Kidney epithelial cell (primary cell): ENCODE results near the gene S100A5. TPM values are rescaled to one million over a fixed set of nuclear protein-coding genes. Genes with fewer than 3 reads are reported as not detected.

ENCODE experiments used
- DNase-seq: peaks from one replicate; pipeline ENCODE4 v3.0.0-alpha.2; 2010; ENCODE audit warnings: low read depth
- H3K27me3 ChIP-seq: 2 replicates; pipeline ENCODE4 v1.6.0; 2011; ENCODE audit warnings: low read length; ENCODE audit not compliant: control insufficient read depth, insufficient read depth
- H3K36me3 ChIP-seq: 2 replicates; pipeline ENCODE4 v1.5.1; 2011; ENCODE audit warnings: low read length; ENCODE audit not compliant: control insufficient read depth, insufficient read depth
- H3K4me3 ChIP-seq: 2 replicates; pipeline ENCODE4 v1.5.1; 2011; ENCODE audit warnings: low read depth, mild to moderate bottlenecking, control low read depth, low read length
- CTCF ChIP-seq: IDR thresholded peaks from 2 replicates; pipeline ENCODE4 v1.5.1; 2011; ENCODE audit warnings: mild to moderate bottlenecking, moderate library complexity, low read length, control low read depth, inconsistent platforms; ENCODE audit not compliant: insufficient read depth, poor library complexity, severe bottlenecking
- total RNA-seq: library from RNA; depleted of rRNA; stranded (reverse); fragments of >200 nt; gene quantifications from 2 replicates; pipeline ENCODE4 v1.2.3, GENCODE V29; 2015

The S100A5 gene
- total RNA-seq, 1 donor from 2014 or later: not detected

- no peaks in the 10 kb centered on the region for H3K36me3 ChIP-seq
- no peak for TF ChIP-seq CTCF
- H3K4me3 ChIP-seq: no peak overlapping the region
- DNase-seq: no peak
- no peaks in the 10 kb centered on the region for H3K27me3 ChIP-seq
Measured at GRCh38 chr1:153573351-153573750, 32.6 kb upstream of the S100A5 start.

GRCh38 chr1:153572569-153573015, 31.9 kb upstream of the S100A5 start:
- Histone ChIP-seq H3K36me3 (no peaks in the 10 kb centered on the region), H3K4me3 (no peak overlapping the region), H3K27me3 (no peaks in the 10 kb centered on the region)
- DNase-seq: peak; percentile 75
- TF ChIP-seq CTCF: peak; percentile 98

GRCh38 chr1:153571706-153572105, 31.0 kb upstream of the S100A5 start:
- no peaks in the 10 kb centered on the region for H3K27me3 ChIP-seq
- DNase-seq: no peak
- TF ChIP-seq CTCF: no peak
- H3K4me3 ChIP-seq: no peak overlapping the region
- no peaks in the 10 kb centered on the region for H3K36me3 ChIP-seq

GRCh38 chr1:153570874-153571273, 30.1 kb upstream of the S100A5 start:
- TF ChIP-seq CTCF: no peak
- no peak for DNase-seq
- no peaks in the 10 kb centered on the region for H3K36me3 ChIP-seq
- H3K4me3 ChIP-seq: no peak overlapping the region
- H3K27me3 ChIP-seq: no peaks in the 10 kb centered on the region

- Histone ChIP-seq H3K27me3 (no peaks in the 10 kb centered on the region), H3K36me3 (no peaks in the 10 kb centered on the region), H3K4me3 (no peak overlapping the region)
- DNase-seq: no peak
- no peak for TF ChIP-seq CTCF
Measured at GRCh38 chr1:153569465-153569864, 28.7 kb upstream of the S100A5 start.

- TF ChIP-seq CTCF: peak; percentile 98
- H3K4me3 ChIP-seq: no peak overlapping the region
Measured at GRCh38 chr1:153568367-153569099, 27.8 kb upstream of the S100A5 start.

More at GRCh38 chr1:153568367-153569099, 27.8 kb upstream of the S100A5 start:
- H3K36me3 ChIP-seq: no peaks in the 10 kb centered on the region
- peak; percentile 76 for DNase-seq
- H3K27me3 ChIP-seq: no peaks in the 10 kb centered on the region
